WTC11 (cell line): ENCODE measurements around the gene DMXL1. TPM values are rescaled to one million over a fixed set of nuclear protein-coding genes. Genes with fewer than 3 reads are reported as not detected.

ENCODE experiments used
- ATAC-seq: fragments of 200-7000 bp; cut with Tn5 transposase; 2 replicates; pipeline ENCODE4 v1.10.0; 2021; ENCODE audit warnings: mild to moderate bottlenecking, moderate library complexity
- CTCF ChIA-PET: fragments of 300-600 bp; sonication (Branson Sonifier 250); formaldehyde crosslinking; loops from one replicate; lab custom pipeline; 2021; ENCODE audit warnings: antibody characterized with exemption; lab: Charles Lee
- POLR2A ChIA-PET: fragments of 350-600 bp; sonication (Branson Sonifier 250); formaldehyde crosslinking; loops from one replicate; lab custom pipeline; 2021; ENCODE audit warnings: antibody characterized with exemption; lab: Charles Lee
- DNase-seq: peaks from one replicate; pipeline ENCODE4 v3.0.0; 2021; ENCODE audit warnings: low spot score
- H3K27ac Mint-ChIP-seq: 2 replicates; pipeline ENCODE4 v1.8.0; 2021; ENCODE audit warnings: mixed read lengths
- H3K27me3 Mint-ChIP-seq: 2 replicates; pipeline ENCODE4 v1.8.0; 2021; ENCODE audit warnings: low read depth, mild to moderate bottlenecking, moderate library complexity, mixed read lengths
- H3K36me3 Mint-ChIP-seq: 2 replicates; pipeline ENCODE4 v1.8.0; 2021; ENCODE audit warnings: mixed read lengths
- H3K4me1 Mint-ChIP-seq: 2 replicates; pipeline ENCODE4 v1.8.0; 2022; ENCODE audit warnings: mixed read lengths
- H3K4me3 Mint-ChIP-seq: 2 replicates; pipeline ENCODE4 v1.8.0; 2021; ENCODE audit warnings: mild to moderate bottlenecking, moderate library complexity, mixed read lengths
- H3K9me3 Mint-ChIP-seq: 2 replicates; pipeline ENCODE4 v1.8.0; 2021; ENCODE audit warnings: mixed read lengths
- ESRRA ChIP-seq: sonication (generic); formaldehyde crosslinking; IDR thresholded peaks from 2 replicates; pipeline ENCODE4 v1.8.1; 2022; ENCODE audit warnings: mild to moderate bottlenecking, missing genetic modification reagents, borderline replicate concordance
- FOXK1 ChIP-seq: sonication (generic); formaldehyde crosslinking; IDR thresholded peaks from 2 replicates; pipeline ENCODE4 v1.8.0; 2022; ENCODE audit warnings: mild to moderate bottlenecking, moderate library complexity, missing genetic modification reagents
- FOXP1 ChIP-seq: sonication (generic); formaldehyde crosslinking; IDR thresholded peaks from 2 replicates; pipeline ENCODE4 v1.8.0; 2022; ENCODE audit warnings: missing genetic modification reagents, mild to moderate bottlenecking, moderate library complexity, borderline replicate concordance
- JAZF1 ChIP-seq: fragments of 250-450 bp; sonication (Bioruptor Pico); IDR thresholded peaks from 2 replicates; pipeline ENCODE4 v1.9.0; 2021; ENCODE audit warnings: moderate library complexity, mild to moderate bottlenecking, inconsistent platforms
- NFATC4 ChIP-seq: fragments of 250-450 bp; sonication (Bioruptor Pico); IDR thresholded peaks from 2 replicates; pipeline ENCODE4 v1.9.0; 2021; ENCODE audit warnings: mild to moderate bottlenecking
- NFE2L1 ChIP-seq: sonication (generic); formaldehyde crosslinking; IDR thresholded peaks from 2 replicates; pipeline ENCODE4 v1.8.1; 2023; ENCODE audit warnings: missing genetic modification reagents
- SMAD4 ChIP-seq: sonication (generic); formaldehyde crosslinking; IDR thresholded peaks from 2 replicates; pipeline ENCODE4 v1.8.0; 2022; ENCODE audit warnings: mild to moderate bottlenecking, missing genetic modification reagents
- SOX15 ChIP-seq: fragments of 250-450 bp; sonication (Bioruptor Pico); IDR thresholded peaks from 2 replicates; pipeline ENCODE4 v1.9.0; 2021; ENCODE audit warnings: mild to moderate bottlenecking
- SP1 ChIP-seq: sonication (generic); formaldehyde crosslinking; conservative IDR thresholded peaks from 2 replicates; pipeline ENCODE4 v1.8.1; 2022; ENCODE audit warnings: missing genetic modification reagents
- ZNF219 ChIP-seq: sonication (generic); formaldehyde crosslinking; IDR thresholded peaks from 2 replicates; pipeline ENCODE4 v1.8.0; 2023; ENCODE audit warnings: missing genetic modification reagents, mild to moderate bottlenecking, borderline replicate concordance
- ZNF232 ChIP-seq: sonication (generic); formaldehyde crosslinking; IDR thresholded peaks from 2 replicates; pipeline ENCODE4 v1.8.0; 2022; ENCODE audit warnings: mild to moderate bottlenecking, missing genetic modification reagents
- ZNF263 ChIP-seq: sonication (generic); formaldehyde crosslinking; IDR thresholded peaks from 2 replicates; pipeline ENCODE4 v1.8.1; 2022; ENCODE audit warnings: low read depth, mild to moderate bottlenecking, moderate library complexity, missing genetic modification reagents
- ZNF671 ChIP-seq: fragments of 250-450 bp; sonication (Bioruptor Pico); IDR thresholded peaks from 2 replicates; pipeline ENCODE4 v1.8.0; 2021; ENCODE audit warnings: mild to moderate bottlenecking
- total RNA-seq: library from RNA; stranded (reverse); gene quantifications from 3 replicates; pipeline ENCODE4 v1.2.3, GENCODE V29; 2021
- TF ChIP-seq, protein P1 (sequence below): sonication (generic); formaldehyde crosslinking; IDR thresholded peaks from 2 replicates; pipeline ENCODE4 v1.8.0; 2022; ENCODE audit warnings: mild to moderate bottlenecking, missing genetic modification reagents
- TF ChIP-seq, protein P2 (sequence below): sonication (generic); formaldehyde crosslinking; IDR thresholded peaks from 2 replicates; pipeline ENCODE4 v1.8.1; 2022; ENCODE audit warnings: mild to moderate bottlenecking, missing genetic modification reagents, moderate library complexity, borderline replicate concordance
- TF ChIP-seq, protein P3 (sequence below): fragments of 200-600 bp; IDR thresholded peaks from 2 replicates; pipeline ENCODE4 v1.8.0; 2022; ENCODE audit warnings: antibody characterized with exemption
- TF ChIP-seq, protein P4 (sequence below): sonication (generic); formaldehyde crosslinking; IDR thresholded peaks from 2 replicates; pipeline ENCODE4 v1.8.1; 2022; ENCODE audit warnings: missing genetic modification reagents, borderline replicate concordance
- TF ChIP-seq, protein P5 (sequence below): sonication (generic); formaldehyde crosslinking; IDR thresholded peaks from 2 replicates; pipeline ENCODE4 v1.8.0; 2023; ENCODE audit warnings: missing genetic modification reagents
- TF ChIP-seq, protein P6 (sequence below): sonication (generic); formaldehyde crosslinking; IDR thresholded peaks from 2 replicates; pipeline ENCODE4 v1.8.1; 2023; ENCODE audit warnings: mild to moderate bottlenecking, moderate library complexity, missing genetic modification reagents
- TF ChIP-seq, protein P7 (sequence below): sonication (generic); formaldehyde crosslinking; IDR thresholded peaks from 2 replicates; pipeline ENCODE4 v1.8.1; 2023; ENCODE audit warnings: mild to moderate bottlenecking, missing genetic modification reagents
- TF ChIP-seq, protein P8 (sequence below): sonication (generic); formaldehyde crosslinking; IDR thresholded peaks from 2 replicates; pipeline ENCODE4 v1.8.0; 2022; ENCODE audit warnings: mild to moderate bottlenecking, missing genetic modification reagents

Gene DMXL1
- total RNA-seq, 1 experiment from 2014 or later, result 43.7 TPM

DNA sequence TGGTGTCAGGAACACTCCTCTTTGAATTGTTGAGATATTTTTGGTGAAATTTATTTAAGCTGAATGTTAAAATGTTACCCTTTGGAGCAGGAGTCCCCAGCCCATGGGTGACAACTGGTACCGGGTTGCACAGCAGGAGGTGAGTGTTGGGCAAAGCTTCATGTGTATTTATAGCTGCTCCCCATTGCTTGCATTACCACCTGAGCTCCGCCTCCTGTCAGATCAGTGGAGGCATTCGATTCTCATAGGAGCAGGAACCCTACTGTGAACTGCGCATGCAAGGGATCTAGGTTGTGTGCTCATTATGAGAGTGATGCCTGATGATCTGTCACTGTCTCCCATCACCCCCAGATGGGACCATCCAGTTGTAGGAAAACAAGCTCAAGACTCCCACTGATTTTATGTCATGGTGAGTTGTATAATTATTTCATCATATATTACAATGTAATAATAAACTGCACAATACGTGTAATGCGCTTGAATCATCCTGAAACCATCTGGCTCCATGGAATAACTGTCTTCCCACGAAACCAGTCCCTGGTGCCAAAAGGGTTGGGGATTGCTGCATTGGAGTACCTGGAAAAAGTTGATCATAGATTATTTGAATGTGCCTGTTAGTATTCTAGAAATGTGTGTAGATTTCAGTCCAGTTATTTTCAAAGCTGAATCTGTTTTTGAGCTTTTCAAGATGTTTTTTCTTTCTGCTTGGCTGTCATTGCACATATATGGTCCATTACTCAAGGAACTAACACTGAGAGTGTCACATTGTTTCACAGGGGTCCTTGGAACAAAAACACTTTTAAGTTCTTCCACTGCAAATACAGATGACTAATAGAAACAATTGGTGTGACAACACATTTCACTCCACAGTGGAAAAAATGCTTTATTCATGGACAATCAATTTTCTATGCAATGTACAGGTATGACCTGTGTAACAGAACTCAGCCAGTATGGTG lies 180.3 kb downstream of the DMXL1 start:
- Mint-ChIP-seq H3K4me1 (peaks cover 4% of the 10 kb centered on the region), H3K9me3 (peaks cover 23% of the 10 kb centered on the region), H3K27ac (no peak overlapping the region), H3K4me3 (no peak overlapping the region), H3K27me3 (no peaks in the 10 kb centered on the region; the same call in 1 of the 2 replicates), H3K36me3 (peaks cover 24% of the 10 kb centered on the region)
- ChIA-PET CTCF (interaction anchor here (0.8 kb wide), 1 partner anchor 160 kb away, joined by 3 read pairs; no protein-coding TSS in a partner anchor), POLR2A (no interaction called here)
- TF ChIP-seq ESRRA (no peak), NFATC4 (no peak), FOXP1 (CRISPR knock-in tag) (no peak), ZNF671 (no peak), JAZF1 (CRISPR knock-in tag) (no peak), ZNF263 (CRISPR knock-in tag) (no peak), ZNF219 (CRISPR knock-in tag) (no peak)
- TF ChIP-seq, protein P1, sequence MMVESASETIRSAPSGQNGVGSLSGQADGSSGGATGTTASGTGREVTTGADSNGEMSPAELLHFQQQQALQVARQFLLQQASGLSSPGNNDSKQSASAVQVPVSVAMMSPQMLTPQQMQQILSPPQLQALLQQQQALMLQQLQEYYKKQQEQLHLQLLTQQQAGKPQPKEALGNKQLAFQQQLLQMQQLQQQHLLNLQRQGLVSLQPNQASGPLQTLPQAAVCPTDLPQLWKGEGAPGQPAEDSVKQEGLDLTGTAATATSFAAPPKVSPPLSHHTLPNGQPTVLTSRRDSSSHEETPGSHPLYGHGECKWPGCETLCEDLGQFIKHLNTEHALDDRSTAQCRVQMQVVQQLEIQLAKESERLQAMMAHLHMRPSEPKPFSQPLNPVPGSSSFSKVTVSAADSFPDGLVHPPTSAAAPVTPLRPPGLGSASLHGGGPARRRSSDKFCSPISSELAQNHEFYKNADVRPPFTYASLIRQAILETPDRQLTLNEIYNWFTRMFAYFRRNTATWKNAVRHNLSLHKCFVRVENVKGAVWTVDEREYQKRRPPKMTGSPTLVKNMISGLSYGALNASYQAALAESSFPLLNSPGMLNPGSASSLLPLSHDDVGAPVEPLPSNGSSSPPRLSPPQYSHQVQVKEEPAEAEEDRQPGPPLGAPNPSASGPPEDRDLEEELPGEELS (CRISPR knock-in tag), result no peak
- TF ChIP-seq, protein P2, sequence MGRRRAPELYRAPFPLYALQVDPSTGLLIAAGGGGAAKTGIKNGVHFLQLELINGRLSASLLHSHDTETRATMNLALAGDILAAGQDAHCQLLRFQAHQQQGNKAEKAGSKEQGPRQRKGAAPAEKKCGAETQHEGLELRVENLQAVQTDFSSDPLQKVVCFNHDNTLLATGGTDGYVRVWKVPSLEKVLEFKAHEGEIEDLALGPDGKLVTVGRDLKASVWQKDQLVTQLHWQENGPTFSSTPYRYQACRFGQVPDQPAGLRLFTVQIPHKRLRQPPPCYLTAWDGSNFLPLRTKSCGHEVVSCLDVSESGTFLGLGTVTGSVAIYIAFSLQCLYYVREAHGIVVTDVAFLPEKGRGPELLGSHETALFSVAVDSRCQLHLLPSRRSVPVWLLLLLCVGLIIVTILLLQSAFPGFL (CRISPR knock-in tag), result no peak
- TF ChIP-seq, protein P3, sequence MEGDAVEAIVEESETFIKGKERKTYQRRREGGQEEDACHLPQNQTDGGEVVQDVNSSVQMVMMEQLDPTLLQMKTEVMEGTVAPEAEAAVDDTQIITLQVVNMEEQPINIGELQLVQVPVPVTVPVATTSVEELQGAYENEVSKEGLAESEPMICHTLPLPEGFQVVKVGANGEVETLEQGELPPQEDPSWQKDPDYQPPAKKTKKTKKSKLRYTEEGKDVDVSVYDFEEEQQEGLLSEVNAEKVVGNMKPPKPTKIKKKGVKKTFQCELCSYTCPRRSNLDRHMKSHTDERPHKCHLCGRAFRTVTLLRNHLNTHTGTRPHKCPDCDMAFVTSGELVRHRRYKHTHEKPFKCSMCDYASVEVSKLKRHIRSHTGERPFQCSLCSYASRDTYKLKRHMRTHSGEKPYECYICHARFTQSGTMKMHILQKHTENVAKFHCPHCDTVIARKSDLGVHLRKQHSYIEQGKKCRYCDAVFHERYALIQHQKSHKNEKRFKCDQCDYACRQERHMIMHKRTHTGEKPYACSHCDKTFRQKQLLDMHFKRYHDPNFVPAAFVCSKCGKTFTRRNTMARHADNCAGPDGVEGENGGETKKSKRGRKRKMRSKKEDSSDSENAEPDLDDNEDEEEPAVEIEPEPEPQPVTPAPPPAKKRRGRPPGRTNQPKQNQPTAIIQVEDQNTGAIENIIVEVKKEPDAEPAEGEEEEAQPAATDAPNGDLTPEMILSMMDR, result no peak
- TF ChIP-seq, protein P4, sequence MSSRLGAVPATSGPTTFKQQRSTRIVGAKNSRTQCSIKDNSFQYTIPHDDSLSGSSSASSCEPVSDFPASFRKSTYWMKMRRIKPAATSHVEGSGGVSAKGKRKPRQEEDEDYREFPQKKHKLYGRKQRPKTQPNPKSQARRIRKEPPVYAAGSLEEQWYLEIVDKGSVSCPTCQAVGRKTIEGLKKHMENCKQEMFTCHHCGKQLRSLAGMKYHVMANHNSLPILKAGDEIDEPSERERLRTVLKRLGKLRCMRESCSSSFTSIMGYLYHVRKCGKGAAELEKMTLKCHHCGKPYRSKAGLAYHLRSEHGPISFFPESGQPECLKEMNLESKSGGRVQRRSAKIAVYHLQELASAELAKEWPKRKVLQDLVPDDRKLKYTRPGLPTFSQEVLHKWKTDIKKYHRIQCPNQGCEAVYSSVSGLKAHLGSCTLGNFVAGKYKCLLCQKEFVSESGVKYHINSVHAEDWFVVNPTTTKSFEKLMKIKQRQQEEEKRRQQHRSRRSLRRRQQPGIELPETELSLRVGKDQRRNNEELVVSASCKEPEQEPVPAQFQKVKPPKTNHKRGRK, result no peak
- TF ChIP-seq, protein P5, sequence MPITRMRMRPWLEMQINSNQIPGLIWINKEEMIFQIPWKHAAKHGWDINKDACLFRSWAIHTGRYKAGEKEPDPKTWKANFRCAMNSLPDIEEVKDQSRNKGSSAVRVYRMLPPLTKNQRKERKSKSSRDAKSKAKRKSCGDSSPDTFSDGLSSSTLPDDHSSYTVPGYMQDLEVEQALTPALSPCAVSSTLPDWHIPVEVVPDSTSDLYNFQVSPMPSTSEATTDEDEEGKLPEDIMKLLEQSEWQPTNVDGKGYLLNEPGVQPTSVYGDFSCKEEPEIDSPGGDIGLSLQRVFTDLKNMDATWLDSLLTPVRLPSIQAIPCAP (CRISPR knock-in tag), result no peak
- ATAC-seq, result no peak
- DNase-seq, result no peak

DNA sequence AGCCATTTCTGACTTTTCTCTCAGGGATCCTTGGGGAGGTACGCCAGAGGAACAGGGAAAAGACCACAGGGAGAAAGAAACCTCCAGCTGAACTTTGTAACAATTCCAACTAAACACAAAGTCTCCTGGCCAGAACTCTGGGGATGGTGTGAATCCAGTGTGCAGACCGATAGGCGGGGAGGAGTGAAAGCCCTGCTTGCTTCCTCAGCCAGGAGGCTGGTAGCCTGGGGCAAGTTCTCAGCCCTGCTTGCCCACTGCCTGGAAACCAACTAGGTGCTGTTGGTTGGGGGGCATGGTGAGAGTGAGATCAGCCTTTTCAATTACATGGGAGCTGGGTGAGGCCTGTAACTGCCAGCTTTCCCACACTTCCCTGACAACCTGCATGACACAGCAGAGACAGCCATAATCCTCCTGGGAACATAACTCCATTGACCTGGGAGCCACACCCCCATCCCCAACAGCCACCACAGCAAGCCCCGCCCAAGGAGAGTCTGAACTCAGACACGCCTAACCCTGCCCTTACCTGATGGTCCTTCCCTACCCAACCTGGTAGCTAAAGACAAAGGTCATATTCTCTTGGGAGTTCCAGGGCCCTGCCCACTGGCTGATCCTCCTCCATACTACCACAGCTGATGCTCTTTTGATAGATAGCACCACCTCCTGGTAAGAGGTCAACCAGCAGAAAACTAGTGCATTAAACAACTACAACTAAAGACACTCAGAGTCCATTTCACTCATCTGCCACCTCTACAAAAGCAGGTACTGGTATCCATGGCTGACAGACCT lies 184.9 kb downstream of the DMXL1 start:
- H3K27ac Mint-ChIP-seq, result peak overlapping the region; percentile 66
- CTCF ChIA-PET, result interaction anchor here (0.5 to 3.4 kb wide), 18 partner anchors 12 to 293 kb away, joined by 3 to 34 read pairs (median 3); partner anchors contain the start of genes DTWD2 and HSD17B4
- H3K4me3 Mint-ChIP-seq, result no peak overlapping the region
- DNase-seq (peak; percentile 67), ATAC-seq (peak; percentile 99)
- H3K4me1 Mint-ChIP-seq, result peaks cover 7% of the 10 kb centered on the region
- POLR2A ChIA-PET, result no interaction called here
- H3K9me3 Mint-ChIP-seq, result peaks cover 50% of the 10 kb centered on the region
- peaks cover 34% of the 10 kb centered on the region for H3K36me3 Mint-ChIP-seq
- H3K27me3 Mint-ChIP-seq, result no peaks in the 10 kb centered on the region; the same call in 1 of the 2 replicates
- TF ChIP-seq NFE2L1 (CRISPR knock-in tag), result peak; percentile 91
- peak; percentile 52; the same call in 1 of the 2 replicates for TF ChIP-seq SP1 (CRISPR knock-in tag)
- no peak for TF ChIP-seq ZNF232
- no peak for TF ChIP-seq FOXK1 (CRISPR knock-in tag)
- TF ChIP-seq, protein P6, sequence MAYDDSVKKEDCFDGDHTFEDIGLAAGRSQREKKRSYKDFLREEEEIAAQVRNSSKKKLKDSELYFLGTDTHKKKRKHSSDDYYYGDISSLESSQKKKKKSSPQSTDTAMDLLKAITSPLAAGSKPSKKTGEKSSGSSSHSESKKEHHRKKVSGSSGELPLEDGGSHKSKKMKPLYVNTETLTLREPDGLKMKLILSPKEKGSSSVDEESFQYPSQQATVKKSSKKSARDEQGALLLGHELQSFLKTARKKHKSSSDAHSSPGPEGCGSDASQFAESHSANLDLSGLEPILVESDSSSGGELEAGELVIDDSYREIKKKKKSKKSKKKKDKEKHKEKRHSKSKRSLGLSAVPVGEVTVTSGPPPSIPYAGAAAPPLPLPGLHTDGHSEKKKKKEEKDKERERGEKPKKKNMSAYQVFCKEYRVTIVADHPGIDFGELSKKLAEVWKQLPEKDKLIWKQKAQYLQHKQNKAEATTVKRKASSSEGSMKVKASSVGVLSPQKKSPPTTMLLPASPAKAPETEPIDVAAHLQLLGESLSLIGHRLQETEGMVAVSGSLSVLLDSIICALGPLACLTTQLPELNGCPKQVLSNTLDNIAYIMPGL (CRISPR knock-in tag), result no peak
- TF ChIP-seq, protein P7, sequence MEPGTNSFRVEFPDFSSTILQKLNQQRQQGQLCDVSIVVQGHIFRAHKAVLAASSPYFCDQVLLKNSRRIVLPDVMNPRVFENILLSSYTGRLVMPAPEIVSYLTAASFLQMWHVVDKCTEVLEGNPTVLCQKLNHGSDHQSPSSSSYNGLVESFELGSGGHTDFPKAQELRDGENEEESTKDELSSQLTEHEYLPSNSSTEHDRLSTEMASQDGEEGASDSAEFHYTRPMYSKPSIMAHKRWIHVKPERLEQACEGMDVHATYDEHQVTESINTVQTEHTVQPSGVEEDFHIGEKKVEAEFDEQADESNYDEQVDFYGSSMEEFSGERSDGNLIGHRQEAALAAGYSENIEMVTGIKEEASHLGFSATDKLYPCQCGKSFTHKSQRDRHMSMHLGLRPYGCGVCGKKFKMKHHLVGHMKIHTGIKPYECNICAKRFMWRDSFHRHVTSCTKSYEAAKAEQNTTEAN (CRISPR knock-in tag), result no peak
- no peak for TF ChIP-seq SOX15 (CRISPR knock-in tag)
- TF ChIP-seq, protein P8, sequence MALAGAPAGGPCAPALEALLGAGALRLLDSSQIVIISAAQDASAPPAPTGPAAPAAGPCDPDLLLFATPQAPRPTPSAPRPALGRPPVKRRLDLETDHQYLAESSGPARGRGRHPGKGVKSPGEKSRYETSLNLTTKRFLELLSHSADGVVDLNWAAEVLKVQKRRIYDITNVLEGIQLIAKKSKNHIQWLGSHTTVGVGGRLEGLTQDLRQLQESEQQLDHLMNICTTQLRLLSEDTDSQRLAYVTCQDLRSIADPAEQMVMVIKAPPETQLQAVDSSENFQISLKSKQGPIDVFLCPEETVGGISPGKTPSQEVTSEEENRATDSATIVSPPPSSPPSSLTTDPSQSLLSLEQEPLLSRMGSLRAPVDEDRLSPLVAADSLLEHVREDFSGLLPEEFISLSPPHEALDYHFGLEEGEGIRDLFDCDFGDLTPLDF (CRISPR knock-in tag), result no peak
- TF ChIP-seq SMAD4 (CRISPR knock-in tag), result no peak
